ENCODE results near the gene PTH2.
"Not testable (repeated sequence)": the region's sequence is repeated elsewhere in the genome, so short reads cannot be mapped to it uniquely, and the experiment has no call there.

Gene PTH2

DNA sequence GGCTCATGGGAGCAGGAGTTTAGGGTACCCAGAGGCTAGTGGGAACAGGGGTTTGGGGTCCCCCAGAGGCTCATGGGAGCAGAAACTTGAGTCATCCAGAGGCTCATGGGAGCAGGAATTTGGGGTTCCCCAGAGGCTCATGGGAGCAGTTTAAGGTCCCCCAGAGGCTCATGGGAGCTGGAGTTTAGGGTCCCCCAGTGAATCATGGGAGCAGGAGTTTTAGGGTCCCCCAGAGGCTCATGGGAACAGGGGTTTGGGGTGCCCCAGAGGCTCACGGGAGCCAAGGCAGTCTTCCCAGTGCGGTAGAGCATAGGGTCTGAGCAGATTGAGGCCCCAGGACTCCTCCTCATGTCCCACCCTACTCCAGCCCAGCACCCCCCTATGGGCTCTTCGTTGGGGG, 42.1 kb upstream of the PTH2 start:
- in situ Hi-C loops (cut with MboI; ENCODE audit: low sequenced_read_pairs, unreplicated experiment), result no loop called here

DNA sequence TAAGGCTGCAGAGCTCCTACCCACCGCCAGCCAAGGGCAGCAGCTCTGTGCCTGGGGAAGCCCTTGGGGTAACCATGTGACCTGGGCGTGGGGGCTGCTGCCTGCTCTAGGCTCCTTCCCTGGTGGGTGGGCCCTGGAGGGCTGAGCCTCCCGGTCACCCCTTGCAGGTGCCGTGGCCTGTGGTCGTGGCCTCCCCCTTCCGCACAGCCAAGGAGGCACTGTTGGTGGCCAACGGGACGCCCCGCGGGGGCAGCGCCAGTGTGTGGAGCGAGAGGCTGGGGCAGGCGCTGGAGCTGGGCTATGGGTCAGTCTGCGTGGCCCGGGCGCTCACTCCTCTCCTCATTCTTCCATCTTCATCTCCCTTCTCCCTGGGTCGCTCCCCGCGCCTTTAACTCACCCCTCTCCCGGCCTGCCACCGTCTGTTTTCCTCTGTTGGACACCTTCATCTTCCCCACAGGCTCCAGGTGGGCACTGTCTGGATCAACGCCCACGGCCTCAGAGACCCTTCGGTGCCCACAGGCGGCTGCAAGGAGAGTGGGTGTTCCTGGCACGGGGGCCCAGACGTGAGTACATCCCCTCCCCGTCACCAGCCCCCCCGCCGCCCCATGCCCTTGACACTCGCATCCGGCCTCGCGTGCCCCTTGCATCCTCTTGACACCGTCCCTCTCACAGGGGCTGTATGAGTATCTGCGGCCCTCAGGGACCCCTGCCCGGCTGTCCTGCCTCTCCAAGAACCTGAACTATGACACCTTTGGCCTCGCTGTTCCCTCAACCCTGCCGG, 40.9 kb upstream of the PTH2 start:
- no peak for DNase-seq (ENCODE audit: low spot score)
- TF ChIP-seq, protein P1, sequence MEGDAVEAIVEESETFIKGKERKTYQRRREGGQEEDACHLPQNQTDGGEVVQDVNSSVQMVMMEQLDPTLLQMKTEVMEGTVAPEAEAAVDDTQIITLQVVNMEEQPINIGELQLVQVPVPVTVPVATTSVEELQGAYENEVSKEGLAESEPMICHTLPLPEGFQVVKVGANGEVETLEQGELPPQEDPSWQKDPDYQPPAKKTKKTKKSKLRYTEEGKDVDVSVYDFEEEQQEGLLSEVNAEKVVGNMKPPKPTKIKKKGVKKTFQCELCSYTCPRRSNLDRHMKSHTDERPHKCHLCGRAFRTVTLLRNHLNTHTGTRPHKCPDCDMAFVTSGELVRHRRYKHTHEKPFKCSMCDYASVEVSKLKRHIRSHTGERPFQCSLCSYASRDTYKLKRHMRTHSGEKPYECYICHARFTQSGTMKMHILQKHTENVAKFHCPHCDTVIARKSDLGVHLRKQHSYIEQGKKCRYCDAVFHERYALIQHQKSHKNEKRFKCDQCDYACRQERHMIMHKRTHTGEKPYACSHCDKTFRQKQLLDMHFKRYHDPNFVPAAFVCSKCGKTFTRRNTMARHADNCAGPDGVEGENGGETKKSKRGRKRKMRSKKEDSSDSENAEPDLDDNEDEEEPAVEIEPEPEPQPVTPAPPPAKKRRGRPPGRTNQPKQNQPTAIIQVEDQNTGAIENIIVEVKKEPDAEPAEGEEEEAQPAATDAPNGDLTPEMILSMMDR (IDR thresholded peaks at IDR 0.05; ENCODE audit: borderline replicate concordance, control extremely low read depth, extremely low read depth, insufficient read depth, missing control alignments), result no peak
- in situ Hi-C loops (cut with MboI; ENCODE audit: low sequenced_read_pairs, unreplicated experiment), result no loop called here

More for the DNA sequence above, 42.1 kb upstream of the PTH2 start:
- TF ChIP-seq, protein P1 (IDR thresholded peaks at IDR 0.05; ENCODE audit: borderline replicate concordance, control extremely low read depth, extremely low read depth, insufficient read depth, missing control alignments), result no peak
- DNase-seq (ENCODE audit: low spot score), result no peak

DNA sequence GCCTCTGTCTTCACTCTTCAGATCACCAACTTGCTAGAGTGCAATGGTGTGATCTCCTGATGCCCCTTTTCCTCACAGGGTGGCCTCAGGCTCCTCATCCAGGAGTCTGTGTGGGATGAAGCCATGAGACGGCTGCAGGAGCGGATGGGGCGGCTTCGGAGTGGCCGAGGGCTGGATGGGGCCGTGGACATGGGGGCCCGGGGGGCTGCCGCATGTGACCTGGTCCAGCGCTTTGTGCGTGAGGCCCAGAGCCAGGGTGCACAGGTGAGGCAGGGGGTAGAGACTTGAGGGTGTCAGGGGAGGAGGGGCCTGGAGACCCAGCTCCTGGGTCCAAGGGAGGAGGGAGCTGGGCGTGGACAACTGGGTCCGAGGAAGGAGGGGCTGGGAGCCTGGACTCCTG, 39.3 kb upstream of the PTH2 start:
- TF ChIP-seq, protein P1 (IDR thresholded peaks at IDR 0.05; ENCODE audit: borderline replicate concordance, control extremely low read depth, extremely low read depth, insufficient read depth, missing control alignments), result no peak
- in situ Hi-C loops (cut with MboI; ENCODE audit: low sequenced_read_pairs, unreplicated experiment), result no loop called here
- no peak for DNase-seq (ENCODE audit: low spot score)

GRCh38 chr19:49461656-49462055, 38.4 kb upstream of the PTH2 start:
- TF ChIP-seq, protein P1 (IDR thresholded peaks at IDR 0.05; ENCODE audit: borderline replicate concordance, control extremely low read depth, extremely low read depth, insufficient read depth, missing control alignments), result no peak
- DNase-seq (ENCODE audit: low spot score), result no peak
- in situ Hi-C loops (cut with MboI; ENCODE audit: low sequenced_read_pairs, unreplicated experiment), result no loop called here

- DNase-seq (ENCODE audit: low spot score); in situ Hi-C loops (cut with MboI; ENCODE audit: low sequenced_read_pairs, unreplicated experiment): not testable (repeated sequence)
These were observed 37.9 kb upstream of the PTH2 start for GRCh38 chr19:49461130-49461529.

DNA sequence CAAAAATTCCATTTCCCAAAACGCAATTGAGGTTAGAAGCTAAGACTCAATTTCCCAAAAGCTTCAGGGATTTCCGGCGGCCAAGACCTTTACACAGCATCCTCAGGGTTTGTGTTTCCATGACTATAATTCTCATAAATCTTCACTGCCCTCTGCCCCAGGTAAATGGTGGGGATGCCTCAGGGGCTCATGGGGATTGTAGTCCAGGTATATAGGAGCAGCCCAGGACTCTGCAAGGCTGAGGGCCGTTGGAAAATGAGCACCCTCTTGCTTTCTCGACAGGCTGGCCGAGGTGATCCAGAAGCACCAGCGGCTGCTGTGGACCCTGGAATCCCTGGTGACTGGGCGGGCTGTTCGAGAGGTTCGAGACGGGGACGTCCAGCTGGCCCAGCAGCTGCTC, 36.1 kb upstream of the PTH2 start:
- DNase-seq (ENCODE audit: low spot score), result no peak
- in situ Hi-C loops (cut with MboI; ENCODE audit: low sequenced_read_pairs, unreplicated experiment), result no loop called here
- TF ChIP-seq, protein P1 (IDR thresholded peaks at IDR 0.05; ENCODE audit: borderline replicate concordance, control extremely low read depth, extremely low read depth, insufficient read depth, missing control alignments), result no peak

- in situ Hi-C loops (cut with MboI; ENCODE audit: low sequenced_read_pairs, unreplicated experiment), result no loop called here
- DNase-seq (ENCODE audit: low spot score), result no peak
- TF ChIP-seq, protein P1 (IDR thresholded peaks at IDR 0.05; ENCODE audit: borderline replicate concordance, control extremely low read depth, extremely low read depth, insufficient read depth, missing control alignments), result no peak
These were observed 35.3 kb upstream of the PTH2 start for GRCh38 chr19:49458567-49458903.

All from GM13976 (cell line).